SU-DHL-6 (cell line): ENCODE measurements around the gene CFAP74.

Source experiments
- H2AFZ ChIP-seq: fragments of 200-600 bp; sonication (generic); 2 replicates; pipeline ENCODE4 v1.6.1; 2014; ENCODE audit warnings: low read depth, mild to moderate bottlenecking, moderate library complexity, mixed read lengths, antibody characterized with exemption, low read length; ENCODE audit not compliant: severe bottlenecking
- H3F3A ChIP-seq: fragments of 200-600 bp; shearing (Covaris generic); 2 replicates; pipeline ENCODE4 v1.6.0; 2016; ENCODE audit warnings: antibody characterized with exemption, mild to moderate bottlenecking; ENCODE audit not compliant: insufficient read depth
- H3K27ac ChIP-seq: fragments of 200-600 bp; sonication (generic); 2 replicates; pipeline ENCODE4 v1.5.1; 2016; ENCODE audit warnings: low read depth, mild to moderate bottlenecking, low read length, moderate library complexity, mixed read lengths
- H3K27me3 ChIP-seq: fragments of 200-600 bp; sonication (generic), shearing (Covaris generic); 2 replicates; pipeline ENCODE4 v1.6.0; 2014; ENCODE audit warnings: mild to moderate bottlenecking, low read length
- H3K36me3 ChIP-seq: fragments of 200-600 bp; sonication (generic); 2 replicates; pipeline ENCODE4 v1.6.1; 2014; ENCODE audit warnings: mild to moderate bottlenecking, low read length, mixed read lengths
- H3K4me2 ChIP-seq: fragments of 300-600, 200-600 bp; shearing (Covaris generic), sonication (generic); 2 replicates; pipeline ENCODE4 v1.6.0; 2014; ENCODE audit warnings: low read length, low read depth, mild to moderate bottlenecking; ENCODE audit not compliant: poor library complexity, severe bottlenecking
- H3K4me3 ChIP-seq: fragments of 200-600 bp; sonication (generic); 2 replicates; pipeline ENCODE4 v1.5.1; 2014; ENCODE audit warnings: antibody characterized with exemption, low read length, mild to moderate bottlenecking, mixed read lengths; ENCODE audit not compliant: insufficient read depth, poor library complexity, severe bottlenecking
- H3K79me2 ChIP-seq: fragments of 200-600 bp; sonication (generic); 2 replicates; pipeline ENCODE4 v1.6.1; 2014; ENCODE audit warnings: mild to moderate bottlenecking, low read length, moderate library complexity; ENCODE audit not compliant: insufficient read depth
- H3K9ac ChIP-seq: fragments of 200-600 bp; sonication (generic); 2 replicates; pipeline ENCODE4 v1.7.0; 2014; ENCODE audit warnings: mild to moderate bottlenecking, low read length
- H3K9me2 ChIP-seq: fragments of 200-600 bp; sonication (generic); replicated peaks from 2 replicates; pipeline ENCODE4 v1.6.1; 2014; ENCODE audit warnings: low read length; ENCODE audit not compliant: insufficient read depth
- H3K9me3 ChIP-seq: fragments of 200-600 bp; sonication (generic); 2 replicates; pipeline ENCODE4 v1.6.1; 2014; ENCODE audit warnings: low read length, mixed read lengths; ENCODE audit not compliant: insufficient read depth
- H4K20me1 ChIP-seq: fragments of 200-600 bp; sonication (generic); 2 replicates; pipeline ENCODE4 v1.6.1; 2014; ENCODE audit warnings: low read depth, mild to moderate bottlenecking, antibody characterized with exemption, low read length, moderate library complexity, mixed read lengths
- CTCF ChIP-seq: fragments of 200-600 bp; sonication (generic); IDR thresholded peaks from one replicate; pipeline ENCODE4 v1.5.1; 2017; ENCODE audit warnings: antibody characterized with exemption, mild to moderate bottlenecking, low read length, moderate library complexity; ENCODE audit not compliant: insufficient read depth, poor library complexity, severe bottlenecking
- EZH2phosphoT487 ChIP-seq: fragments of 200-600 bp; sonication (generic), shearing (Covaris generic); conservative IDR thresholded peaks from 2 replicates; pipeline ENCODE4 v1.6.1; 2018; ENCODE audit warnings: mild to moderate bottlenecking, antibody characterized with exemption, low read length, moderate library complexity, mixed read lengths

The CFAP74 gene

GRCh38 chr1:1973716-1974642 lies 29.6 kb downstream of the CFAP74 start:
- Histone ChIP-seq H3K9me3 (no peaks in the 10 kb centered on the region), H3K27me3 (no peaks in the 10 kb centered on the region), H4K20me1 (no peaks in the 10 kb centered on the region), H3K4me2 (no peak overlapping the region), H2AFZ (no peak overlapping the region), H3K36me3 (no peaks in the 10 kb centered on the region), H3K9ac (no peak overlapping the region), H3K27ac (no peak overlapping the region), H3K79me2 (no peaks in the 10 kb centered on the region), H3F3A (no peaks in the 10 kb centered on the region), H3K4me3 (no peak overlapping the region), H3K9me2 (no peaks in the 10 kb centered on the region)
- TF ChIP-seq CTCF: no peak
- TF ChIP-seq EZH2phosphoT487: no peak

- Histone ChIP-seq H3K4me3 (no peak overlapping the region), H3K4me2 (no peak overlapping the region), H3K27ac (no peak overlapping the region), H3K27me3 (no peaks in the 10 kb centered on the region), H4K20me1 (no peaks in the 10 kb centered on the region), H2AFZ (no peak overlapping the region), H3K9me3 (no peaks in the 10 kb centered on the region), H3K9ac (no peak overlapping the region), H3K36me3 (no peaks in the 10 kb centered on the region), H3K9me2 (no peaks in the 10 kb centered on the region), H3F3A (no peaks in the 10 kb centered on the region), H3K79me2 (no peaks in the 10 kb centered on the region)
- TF ChIP-seq EZH2phosphoT487: no peak
- TF ChIP-seq CTCF: no peak
Observed at GRCh38 chr1:1972976-1973715, 30.4 kb downstream of the CFAP74 start.

DNA sequence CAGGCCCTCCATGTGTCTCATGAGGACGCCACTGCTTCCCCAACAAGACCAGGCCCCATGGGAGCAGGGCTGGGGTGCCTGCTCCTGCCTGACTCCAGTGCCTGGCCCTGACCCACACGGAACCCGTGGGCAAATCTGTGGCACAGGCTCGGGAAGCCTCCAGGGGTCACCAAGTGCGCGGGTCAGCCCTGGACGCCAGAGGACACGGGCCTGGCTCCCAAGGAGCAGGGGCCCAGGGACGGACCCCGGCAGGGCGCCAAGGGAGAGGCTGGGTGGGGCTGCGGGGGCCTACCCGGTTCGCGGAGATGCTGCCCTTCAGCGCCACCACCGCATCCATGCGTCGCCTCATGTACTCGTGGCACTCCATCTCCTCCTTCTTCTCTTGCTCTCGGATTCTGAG lies 31.9 kb downstream of the CFAP74 start:
- Histone ChIP-seq H3K27ac (no peak overlapping the region), H3K79me2 (no peaks in the 10 kb centered on the region), H2AFZ (no peak overlapping the region), H3K9me3 (no peaks in the 10 kb centered on the region), H3F3A (no peaks in the 10 kb centered on the region), H3K4me3 (no peak overlapping the region), H4K20me1 (no peaks in the 10 kb centered on the region), H3K27me3 (no peaks in the 10 kb centered on the region), H3K9ac (no peak overlapping the region), H3K36me3 (no peaks in the 10 kb centered on the region), H3K9me2 (no peaks in the 10 kb centered on the region), H3K4me2 (no peak overlapping the region)
- TF ChIP-seq CTCF (no peak), EZH2phosphoT487 (no peak)
